ENCODE measurements around the gene SCIMP.

SCIMP gene

DNA sequence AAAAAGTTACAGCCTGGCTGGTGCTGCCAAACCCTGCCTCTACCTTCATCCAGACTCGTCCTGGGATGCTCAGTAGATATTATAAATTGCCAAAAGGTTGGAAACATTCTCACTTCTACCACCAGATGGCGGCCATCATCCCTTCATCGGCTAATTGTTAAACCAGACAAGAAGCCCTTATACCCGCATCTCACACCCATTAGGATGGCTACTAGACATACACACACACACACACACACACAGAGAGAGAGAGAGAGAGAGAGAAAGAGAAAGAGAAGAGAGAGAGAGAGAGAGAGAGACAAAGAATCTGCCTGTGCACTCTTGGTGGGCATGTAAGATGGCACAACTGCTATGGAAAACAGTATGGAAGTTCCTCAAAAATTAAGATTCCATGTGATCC lies 15.0 kb upstream of the SCIMP start:
- no peak for TF ChIP-seq POLR2AphosphoS5 (IDR thresholded peaks at IDR 0.05; ENCODE audit: low read depth, low read length)
- no peak for TF ChIP-seq FOXP2 (optimal IDR thresholded peaks at IDR 0.05; ENCODE audit: borderline replicate concordance, extremely low read depth, extremely low read length, insufficient read depth)
- TF ChIP-seq, protein P1, sequence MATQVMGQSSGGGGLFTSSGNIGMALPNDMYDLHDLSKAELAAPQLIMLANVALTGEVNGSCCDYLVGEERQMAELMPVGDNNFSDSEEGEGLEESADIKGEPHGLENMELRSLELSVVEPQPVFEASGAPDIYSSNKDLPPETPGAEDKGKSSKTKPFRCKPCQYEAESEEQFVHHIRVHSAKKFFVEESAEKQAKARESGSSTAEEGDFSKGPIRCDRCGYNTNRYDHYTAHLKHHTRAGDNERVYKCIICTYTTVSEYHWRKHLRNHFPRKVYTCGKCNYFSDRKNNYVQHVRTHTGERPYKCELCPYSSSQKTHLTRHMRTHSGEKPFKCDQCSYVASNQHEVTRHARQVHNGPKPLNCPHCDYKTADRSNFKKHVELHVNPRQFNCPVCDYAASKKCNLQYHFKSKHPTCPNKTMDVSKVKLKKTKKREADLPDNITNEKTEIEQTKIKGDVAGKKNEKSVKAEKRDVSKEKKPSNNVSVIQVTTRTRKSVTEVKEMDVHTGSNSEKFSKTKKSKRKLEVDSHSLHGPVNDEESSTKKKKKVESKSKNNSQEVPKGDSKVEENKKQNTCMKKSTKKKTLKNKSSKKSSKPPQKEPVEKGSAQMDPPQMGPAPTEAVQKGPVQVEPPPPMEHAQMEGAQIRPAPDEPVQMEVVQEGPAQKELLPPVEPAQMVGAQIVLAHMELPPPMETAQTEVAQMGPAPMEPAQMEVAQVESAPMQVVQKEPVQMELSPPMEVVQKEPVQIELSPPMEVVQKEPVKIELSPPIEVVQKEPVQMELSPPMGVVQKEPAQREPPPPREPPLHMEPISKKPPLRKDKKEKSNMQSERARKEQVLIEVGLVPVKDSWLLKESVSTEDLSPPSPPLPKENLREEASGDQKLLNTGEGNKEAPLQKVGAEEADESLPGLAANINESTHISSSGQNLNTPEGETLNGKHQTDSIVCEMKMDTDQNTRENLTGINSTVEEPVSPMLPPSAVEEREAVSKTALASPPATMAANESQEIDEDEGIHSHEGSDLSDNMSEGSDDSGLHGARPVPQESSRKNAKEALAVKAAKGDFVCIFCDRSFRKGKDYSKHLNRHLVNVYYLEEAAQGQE (IDR thresholded peaks at IDR 0.05; ENCODE audit: insufficient read depth in 1 of 2, low read depth in 2 of 2, low read length in 2 of 2), result no peak
- TF ChIP-seq TAF1 (IDR thresholded peaks at IDR 0.05; ENCODE audit: borderline replicate concordance, insufficient read depth, low read length), result no peak
- no peak for TF ChIP-seq SIN3A (IDR thresholded peaks at IDR 0.05; ENCODE audit: borderline replicate concordance, insufficient read depth, low read length)

- TF ChIP-seq SIN3A (IDR thresholded peaks at IDR 0.05; ENCODE audit: borderline replicate concordance, insufficient read depth, low read length) (no peak), TAF1 (IDR thresholded peaks at IDR 0.05; ENCODE audit: borderline replicate concordance, insufficient read depth, low read length) (no peak), POLR2AphosphoS5 (IDR thresholded peaks at IDR 0.05; ENCODE audit: low read depth, low read length) (no peak)
- TF ChIP-seq, protein P1 (IDR thresholded peaks at IDR 0.05; ENCODE audit: insufficient read depth in 1 of 2, low read depth in 2 of 2, low read length in 2 of 2), result no peak
Observed at GRCh38 chr17:5248821-5249479, 14.3 kb upstream of the SCIMP start.

- TF ChIP-seq SIN3A (IDR thresholded peaks at IDR 0.05; ENCODE audit: borderline replicate concordance, insufficient read depth, low read length), result no peak
- TF ChIP-seq, protein P1 (IDR thresholded peaks at IDR 0.05; ENCODE audit: insufficient read depth in 1 of 2, low read depth in 2 of 2, low read length in 2 of 2), result no peak
- TF ChIP-seq TAF1 (IDR thresholded peaks at IDR 0.05; ENCODE audit: borderline replicate concordance, insufficient read depth, low read length), result no peak
- TF ChIP-seq POLR2AphosphoS5 (IDR thresholded peaks at IDR 0.05; ENCODE audit: low read depth, low read length), result no peak
- TF ChIP-seq FOXP2 (optimal IDR thresholded peaks at IDR 0.05; ENCODE audit: borderline replicate concordance, extremely low read depth, extremely low read length, insufficient read depth), result no peak
Observed at GRCh38 chr17:5247621-5248020, 13.0 kb upstream of the SCIMP start.

- TF ChIP-seq POLR2AphosphoS5 (IDR thresholded peaks at IDR 0.05; ENCODE audit: low read depth, low read length) (no peak), SIN3A (IDR thresholded peaks at IDR 0.05; ENCODE audit: borderline replicate concordance, insufficient read depth, low read length) (no peak), TAF1 (IDR thresholded peaks at IDR 0.05; ENCODE audit: borderline replicate concordance, insufficient read depth, low read length) (no peak), FOXP2 (optimal IDR thresholded peaks at IDR 0.05; ENCODE audit: borderline replicate concordance, extremely low read depth, extremely low read length, insufficient read depth) (no peak)
- TF ChIP-seq, protein P1 (IDR thresholded peaks at IDR 0.05; ENCODE audit: insufficient read depth in 1 of 2, low read depth in 2 of 2, low read length in 2 of 2), result no peak
Observed at GRCh38 chr17:5241861-5242671, 7.4 kb upstream of the SCIMP start.
